ENCODE results near the gene PPP3CB. TPM values are rescaled to one million over a fixed set of nuclear protein-coding genes. Genes with fewer than 3 reads are reported as not detected.
"Not testable (repeated sequence)": the region's sequence is repeated elsewhere in the genome, so short reads cannot be mapped to it uniquely, and the experiment has no call there.

The PPP3CB gene
- polyA plus RNA-seq, 1 donor = 53.1 TPM

DNA sequence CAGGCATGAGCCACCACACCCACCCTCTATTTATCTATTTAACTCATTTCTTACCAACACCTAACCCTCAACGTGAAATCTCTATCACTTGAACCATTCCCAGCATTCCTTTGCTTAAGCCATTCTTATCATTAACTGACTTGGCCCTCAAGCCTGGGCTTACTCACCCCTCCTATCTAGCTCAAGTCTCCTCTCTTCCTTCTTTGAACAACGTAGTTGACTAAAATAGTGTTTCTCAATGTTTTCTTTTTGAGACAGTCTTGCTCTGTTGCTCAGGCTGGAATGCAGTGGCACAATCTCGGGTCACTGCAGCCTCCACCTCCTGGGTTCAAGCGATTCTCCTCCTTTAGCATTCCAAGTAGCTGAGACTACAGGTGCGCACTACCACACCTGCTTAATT is 89.0 kb downstream of the PPP3CB start:
- no peaks in the 10 kb centered on the region for H3K4me1 ChIP-seq (ENCODE audit: control insufficient read depth, insufficient read depth, low read length)
- H3K36me3 ChIP-seq (ENCODE audit: control insufficient read depth, insufficient read depth, low read length) = peaks cover 8% of the 10 kb centered on the region
- DNase-seq = no peak
- no peaks in the 10 kb centered on the region for H3K27me3 ChIP-seq (ENCODE audit: control insufficient read depth, insufficient read depth, low read length)
- peaks cover 3% of the 10 kb centered on the region for H3K9me3 ChIP-seq (ENCODE audit: control insufficient read depth, low read depth, low read length)
- no peak overlapping the region for H3K27ac ChIP-seq (ENCODE audit: low read length)
- H3K4me3 ChIP-seq (ENCODE audit: low read length) = no peak overlapping the region
- WGBS (ENCODE audit: insufficient coverage, low lambda C conversion rate) = 60% methylated on average over 1 of the region's 5 CpGs

DNA sequence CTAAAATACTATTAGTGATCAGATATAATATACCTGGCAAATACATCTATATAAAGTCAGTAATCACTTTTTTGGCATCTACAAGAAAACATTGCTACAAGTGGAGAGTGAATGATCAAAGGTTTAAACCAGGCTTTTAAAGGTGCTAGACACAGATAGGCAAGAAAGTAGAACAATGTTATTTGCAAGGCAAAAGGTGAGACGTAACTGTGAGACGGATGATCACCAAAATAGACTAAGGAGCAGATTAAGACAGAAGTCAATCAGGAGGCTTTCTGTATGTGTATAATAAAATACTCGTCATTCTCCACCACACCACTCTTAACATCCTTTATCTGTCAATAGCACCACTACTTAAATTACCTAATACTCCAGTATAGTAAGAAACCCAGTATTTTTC is 90.3 kb downstream of the PPP3CB start:
- no CpG with 5 or more reads among the region's 3 CpGs for WGBS (ENCODE audit: insufficient coverage, low lambda C conversion rate)
- Histone ChIP-seq H3K36me3 (ENCODE audit: control insufficient read depth, insufficient read depth, low read length) (peaks cover 9% of the 10 kb centered on the region), H3K4me3 (ENCODE audit: low read length) (no peak overlapping the region), H3K9me3 (ENCODE audit: control insufficient read depth, low read depth, low read length) (peaks cover 3% of the 10 kb centered on the region), H3K4me1 (ENCODE audit: control insufficient read depth, insufficient read depth, low read length) (no peaks in the 10 kb centered on the region), H3K27me3 (ENCODE audit: control insufficient read depth, insufficient read depth, low read length) (no peaks in the 10 kb centered on the region), H3K27ac (ENCODE audit: low read length) (no peak overlapping the region)
- DNase-seq = no peak

DNA sequence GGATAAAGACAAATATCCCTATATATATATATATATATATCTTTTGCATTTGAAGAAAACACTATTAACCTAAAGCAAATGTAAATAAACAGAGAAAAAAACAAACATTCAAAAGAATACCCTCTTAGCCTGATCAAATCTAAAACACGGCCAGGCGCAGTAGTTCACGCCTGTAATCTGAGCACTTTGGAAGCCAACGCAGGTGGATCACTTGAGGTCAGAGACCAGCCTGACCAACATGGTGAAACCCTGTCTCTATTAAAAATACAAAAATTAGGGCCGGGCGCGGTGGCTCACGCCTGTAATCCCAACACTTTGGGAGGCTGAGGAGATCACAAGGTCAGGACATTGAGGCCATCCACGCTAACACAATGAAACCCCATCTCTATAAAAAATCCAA is 91.1 kb downstream of the PPP3CB start:
- Histone ChIP-seq H3K9me3 (ENCODE audit: control insufficient read depth, low read depth, low read length) (peaks cover 3% of the 10 kb centered on the region), H3K27me3 (ENCODE audit: control insufficient read depth, insufficient read depth, low read length) (no peaks in the 10 kb centered on the region), H3K4me1 (ENCODE audit: control insufficient read depth, insufficient read depth, low read length) (no peaks in the 10 kb centered on the region), H3K27ac (ENCODE audit: low read length) (no peak overlapping the region), H3K36me3 (ENCODE audit: control insufficient read depth, insufficient read depth, low read length) (peaks cover 11% of the 10 kb centered on the region), H3K4me3 (ENCODE audit: low read length) (no peak overlapping the region)
- DNase-seq = no peak
- WGBS (ENCODE audit: insufficient coverage, low lambda C conversion rate) = 100% methylated on average over 3 of the region's 9 CpGs

DNA sequence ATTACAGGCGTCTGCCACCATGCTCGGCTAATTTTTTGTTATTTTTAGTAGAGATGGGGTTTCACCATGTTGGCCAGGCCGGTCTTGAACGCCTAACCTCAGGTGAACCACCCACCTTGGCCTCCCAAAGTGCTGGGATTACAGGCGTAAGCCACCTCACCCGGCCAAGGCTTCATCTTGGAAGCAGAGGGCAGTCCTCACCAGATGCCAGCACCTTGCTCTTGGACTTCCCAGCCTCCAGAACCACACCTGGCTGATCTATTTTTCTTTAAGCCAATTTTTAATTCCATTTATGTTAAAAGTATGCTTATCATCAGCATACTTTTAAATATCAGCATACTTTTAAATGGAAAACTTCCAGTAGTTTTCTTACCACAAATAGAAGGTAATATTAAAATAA is 94.2 kb downstream of the PPP3CB start:
- Histone ChIP-seq H3K4me3 (ENCODE audit: low read length) (no peak overlapping the region), H3K4me1 (ENCODE audit: control insufficient read depth, insufficient read depth, low read length) (no peaks in the 10 kb centered on the region), H3K36me3 (ENCODE audit: control insufficient read depth, insufficient read depth, low read length) (peaks cover 21% of the 10 kb centered on the region), H3K9me3 (ENCODE audit: control insufficient read depth, low read depth, low read length) (peaks cover 3% of the 10 kb centered on the region), H3K27ac (ENCODE audit: low read length) (no peak overlapping the region), H3K27me3 (ENCODE audit: control insufficient read depth, insufficient read depth, low read length) (no peaks in the 10 kb centered on the region)
- WGBS (ENCODE audit: insufficient coverage, low lambda C conversion rate) = no CpG with 5 or more reads among the region's 6 CpGs
- no peak for DNase-seq

DNA sequence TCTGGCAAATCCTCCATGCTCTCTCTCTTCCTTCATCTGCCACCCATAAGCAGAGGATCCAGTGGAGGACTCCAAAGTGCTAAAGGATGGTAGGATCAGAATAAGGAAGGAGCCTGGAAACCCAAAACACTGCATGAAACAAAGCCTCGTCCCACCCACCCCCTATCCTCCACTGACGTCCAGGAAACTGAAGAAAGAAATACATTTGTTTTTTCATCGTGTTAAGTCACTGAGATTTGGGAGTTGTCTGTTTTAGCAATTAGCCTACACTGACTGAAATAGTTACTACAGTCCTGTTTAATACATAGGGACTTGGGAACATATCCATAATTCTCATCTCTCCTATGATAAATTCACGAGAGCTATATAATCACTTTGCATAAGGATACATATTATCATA is 96.8 kb downstream of the PPP3CB start:
- Histone ChIP-seq H3K9me3 (ENCODE audit: control insufficient read depth, low read depth, low read length) (peaks cover 3% of the 10 kb centered on the region), H3K4me3 (ENCODE audit: low read length) (no peak overlapping the region), H3K4me1 (ENCODE audit: control insufficient read depth, insufficient read depth, low read length) (no peaks in the 10 kb centered on the region), H3K27ac (ENCODE audit: low read length) (no peak overlapping the region), H3K36me3 (ENCODE audit: control insufficient read depth, insufficient read depth, low read length) (peaks cover 34% of the 10 kb centered on the region), H3K27me3 (ENCODE audit: control insufficient read depth, insufficient read depth, low read length) (no peaks in the 10 kb centered on the region)
- no CpG with 5 or more reads among the region's 4 CpGs for WGBS (ENCODE audit: insufficient coverage, low lambda C conversion rate)
- no peak for DNase-seq

DNA sequence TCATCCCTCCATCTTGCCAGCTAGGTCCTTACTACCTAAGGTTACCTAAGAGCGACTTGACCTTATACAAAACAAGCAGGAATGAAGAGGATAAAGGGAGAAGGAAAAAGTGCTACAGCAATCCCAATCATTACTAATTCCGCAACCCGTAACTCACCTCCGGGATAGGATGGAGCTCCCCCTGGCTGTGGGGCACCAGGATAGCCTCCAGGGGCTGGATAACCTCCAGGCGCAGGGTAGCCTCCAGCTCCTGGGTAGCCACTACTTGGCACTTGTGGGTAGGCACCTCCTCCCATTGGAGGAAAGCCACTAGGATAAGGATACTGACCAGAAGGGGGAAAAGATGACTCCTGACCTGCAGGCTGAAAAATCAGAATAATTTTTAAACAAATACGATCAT is 97.8 kb downstream of the PPP3CB start:
- Histone ChIP-seq H3K4me3 (ENCODE audit: low read length) (no peak overlapping the region), H3K36me3 (ENCODE audit: control insufficient read depth, insufficient read depth, low read length) (peaks cover 33% of the 10 kb centered on the region)
- 100% methylated on average over 1 of the region's 6 CpGs for WGBS (ENCODE audit: insufficient coverage, low lambda C conversion rate)

DNA sequence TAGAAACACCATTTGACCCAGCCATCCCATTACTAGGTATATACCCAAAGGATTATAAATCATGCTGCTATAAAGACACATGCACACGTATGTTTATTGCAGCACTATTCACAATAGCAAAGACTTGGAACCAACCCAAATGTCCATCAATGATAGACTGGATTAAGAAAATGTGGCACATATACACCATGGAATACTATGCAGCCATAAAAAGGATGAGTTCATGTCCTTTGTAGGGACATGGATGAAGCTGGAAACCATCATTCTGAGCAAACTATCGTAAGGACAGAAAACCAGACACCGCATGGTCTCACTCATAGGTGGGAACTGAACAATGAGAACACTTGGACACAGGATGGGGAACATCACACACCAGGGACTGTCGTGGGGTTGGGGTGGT is 101.5 kb downstream of the PPP3CB start:
- not testable (repeated sequence) for H3K27me3 ChIP-seq (ENCODE audit: control insufficient read depth, insufficient read depth, low read length); H3K4me3 ChIP-seq (ENCODE audit: low read length); H3K27ac ChIP-seq (ENCODE audit: low read length); H3K9me3 ChIP-seq (ENCODE audit: control insufficient read depth, low read depth, low read length); DNase-seq; H3K4me1 ChIP-seq (ENCODE audit: control insufficient read depth, insufficient read depth, low read length)
- H3K36me3 ChIP-seq (ENCODE audit: control insufficient read depth, insufficient read depth, low read length) = peaks cover 41% of the 10 kb centered on the region
- no CpG with 5 or more reads among the region's 4 CpGs for WGBS (ENCODE audit: insufficient coverage, low lambda C conversion rate)

More for the DNA sequence above, 97.8 kb downstream of the PPP3CB start:
- no peak overlapping the region for H3K27ac ChIP-seq (ENCODE audit: low read length)
- no peaks in the 10 kb centered on the region for H3K27me3 ChIP-seq (ENCODE audit: control insufficient read depth, insufficient read depth, low read length)
- peaks cover 3% of the 10 kb centered on the region for H3K9me3 ChIP-seq (ENCODE audit: control insufficient read depth, low read depth, low read length)
- no peaks in the 10 kb centered on the region for H3K4me1 ChIP-seq (ENCODE audit: control insufficient read depth, insufficient read depth, low read length)
- DNase-seq = no peak

DNA sequence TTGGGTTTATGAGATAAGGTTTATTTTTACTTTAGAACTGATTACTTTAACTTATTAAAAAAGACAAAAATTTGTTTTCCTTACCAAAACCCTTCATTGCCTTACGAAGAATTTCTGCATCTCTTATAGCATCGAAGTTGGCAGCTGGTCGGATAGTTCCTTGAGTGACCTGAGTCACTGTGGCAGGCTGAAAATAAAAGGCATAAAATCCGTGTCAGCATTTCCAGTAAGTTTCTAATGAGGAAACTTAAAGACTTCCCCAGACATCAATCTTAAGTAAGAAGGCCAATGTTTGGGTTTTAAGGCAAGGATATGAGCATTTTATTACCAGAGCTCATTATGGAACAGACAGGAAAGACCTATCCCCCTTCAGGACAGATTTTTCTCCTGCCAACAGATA is 107.6 kb downstream of the PPP3CB start:
- WGBS (ENCODE audit: insufficient coverage, low lambda C conversion rate) = 100% methylated on average over 2 of the region's 4 CpGs

DNA sequence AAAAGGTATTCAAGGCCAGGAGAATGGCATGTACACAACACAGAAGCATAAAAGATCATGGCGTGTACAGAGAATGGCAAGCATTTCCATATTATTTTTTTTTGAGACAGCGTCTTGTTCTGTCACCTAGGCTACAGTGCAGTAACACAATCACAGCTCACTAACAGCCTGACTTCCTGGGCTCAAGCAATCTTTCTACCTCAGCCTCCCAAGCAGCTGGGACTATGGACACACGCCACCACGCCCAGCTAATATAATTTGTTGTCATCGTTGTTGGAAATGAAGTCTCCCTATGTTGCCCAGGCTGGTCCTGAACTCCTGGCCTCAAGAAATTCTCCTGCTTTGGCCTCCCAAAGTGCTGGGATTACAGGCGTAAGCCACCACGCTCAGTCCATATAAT is 109.2 kb downstream of the PPP3CB start:
- DNase-seq = no peak
- H3K9me3 ChIP-seq (ENCODE audit: control insufficient read depth, low read depth, low read length) = no peaks in the 10 kb centered on the region
- H3K4me1 ChIP-seq (ENCODE audit: control insufficient read depth, insufficient read depth, low read length) = no peaks in the 10 kb centered on the region
- no peaks in the 10 kb centered on the region for H3K27me3 ChIP-seq (ENCODE audit: control insufficient read depth, insufficient read depth, low read length)
- WGBS (ENCODE audit: insufficient coverage, low lambda C conversion rate) = 100% methylated on average over 2 of the region's 7 CpGs
- no peak overlapping the region for H3K4me3 ChIP-seq (ENCODE audit: low read length)
- H3K27ac ChIP-seq (ENCODE audit: low read length) = no peak overlapping the region
- peaks cover 63% of the 10 kb centered on the region for H3K36me3 ChIP-seq (ENCODE audit: control insufficient read depth, insufficient read depth, low read length)

More for the DNA sequence above, 107.6 kb downstream of the PPP3CB start:
- no peak overlapping the region for H3K4me3 ChIP-seq (ENCODE audit: low read length)
- H3K4me1 ChIP-seq (ENCODE audit: control insufficient read depth, insufficient read depth, low read length) = no peaks in the 10 kb centered on the region
- H3K9me3 ChIP-seq (ENCODE audit: control insufficient read depth, low read depth, low read length) = no peaks in the 10 kb centered on the region
- H3K27ac ChIP-seq (ENCODE audit: low read length) = no peak overlapping the region
- DNase-seq = no peak
- H3K36me3 ChIP-seq (ENCODE audit: control insufficient read depth, insufficient read depth, low read length) = peaks cover 50% of the 10 kb centered on the region
- no peaks in the 10 kb centered on the region for H3K27me3 ChIP-seq (ENCODE audit: control insufficient read depth, insufficient read depth, low read length)

Other genes starting within 250 kb of the PPP3CB start
- gene DNAJC9, start 248.8 kb downstream of the PPP3CB start, polyA plus RNA-seq = 25.4 TPM
- gene MRPS16, start 243.4 kb downstream of the PPP3CB start, polyA plus RNA-seq = 77.1 TPM
- gene CFAP70, start 137.2 kb downstream of the PPP3CB start, polyA plus RNA-seq = 5.3 TPM
- gene ANXA7, start 82.0 kb downstream of the PPP3CB start, polyA plus RNA-seq = 63.5 TPM
- gene MSS51, start 62.5 kb downstream of the PPP3CB start, polyA plus RNA-seq = 3.6 TPM
- 39.0 TPM for gene USP54, start 95.3 kb upstream of the PPP3CB start, polyA plus RNA-seq
- 0.94 TPM for gene MYOZ1, start 145.4 kb upstream of the PPP3CB start, polyA plus RNA-seq
- gene SYNPO2L, start 160.0 kb upstream of the PPP3CB start, polyA plus RNA-seq = 0.51 TPM
- gene AGAP5, start 202.1 kb upstream of the PPP3CB start, polyA plus RNA-seq = 16.6 TPM
- gene SEC24C, start 248.3 kb upstream of the PPP3CB start, polyA plus RNA-seq = 66.9 TPM

All from large intestine (tissue), 3 donors.